GM18511 (cell line): Measurements from ENCODE around the gene CCDC13.

Experiments
- ATAC-seq: cut with Tn5 transposase; IDR thresholded peaks from one replicate; pipeline ENCODE4 v1.9.1; 2021; ENCODE audit warnings: mild to moderate bottlenecking, moderate library complexity; ENCODE audit not compliant: unreplicated experiment

The CCDC13 gene

GRCh38 chr3:42799376-42799775 lies 26.3 kb upstream of the CCDC13 start:
- ATAC-seq: no peak

GRCh38 chr3:42796332-42796885 lies 23.4 kb upstream of the CCDC13 start:
- ATAC-seq: no peak

GRCh38 chr3:42795621-42796181 lies 22.6 kb upstream of the CCDC13 start:
- no peak for ATAC-seq

- no peak for ATAC-seq
These were observed 17.7 kb upstream of the CCDC13 start for GRCh38 chr3:42790714-42791229.

- ATAC-seq: no peak
These were observed 13.6 kb upstream of the CCDC13 start for GRCh38 chr3:42786631-42787030.

GRCh38 chr3:42786212-42786611 lies 13.2 kb upstream of the CCDC13 start:
- ATAC-seq: no peak

- peak; percentile 80 for ATAC-seq
These were observed 8.0 kb upstream of the CCDC13 start for GRCh38 chr3:42780892-42781700.

GRCh38 chr3:42780398-42780797 lies 7.3 kb upstream of the CCDC13 start:
- ATAC-seq: peak; percentile 20

GRCh38 chr3:42778644-42779043 lies 5.6 kb upstream of the CCDC13 start:
- no peak for ATAC-seq

- peak; percentile 22 for ATAC-seq
These were observed 327 bp upstream of the CCDC13 start for GRCh38 chr3:42773409-42773751.

GRCh38 chr3:42771271-42771670 lies 1.8 kb downstream of the CCDC13 start:
- no peak for ATAC-seq

- ATAC-seq: no peak
These were observed 3.4 kb downstream of the CCDC13 start for GRCh38 chr3:42769477-42770131.

- ATAC-seq: no peak
These were observed 8.3 kb downstream of the CCDC13 start for GRCh38 chr3:42764561-42765295.

GRCh38 chr3:42764115-42764514 lies 8.9 kb downstream of the CCDC13 start:
- no peak for ATAC-seq

GRCh38 chr3:42763021-42763420 lies 10.0 kb downstream of the CCDC13 start:
- ATAC-seq: no peak

GRCh38 chr3:42762046-42762724 lies 10.9 kb downstream of the CCDC13 start:
- ATAC-seq: no peak

GRCh38 chr3:42758126-42758525 lies 14.9 kb downstream of the CCDC13 start:
- ATAC-seq: no peak

GRCh38 chr3:42756681-42757213 lies 16.3 kb downstream of the CCDC13 start:
- ATAC-seq: no peak

- no peak for ATAC-seq
These were observed 17.1 kb downstream of the CCDC13 start for GRCh38 chr3:42755681-42756578.
